ENCODE results near the gene PANK4.
"Not testable (repeated sequence)": the region's sequence is repeated elsewhere in the genome, so short reads cannot be mapped to it uniquely, and the experiment has no call there.

Gene PANK4

DNA sequence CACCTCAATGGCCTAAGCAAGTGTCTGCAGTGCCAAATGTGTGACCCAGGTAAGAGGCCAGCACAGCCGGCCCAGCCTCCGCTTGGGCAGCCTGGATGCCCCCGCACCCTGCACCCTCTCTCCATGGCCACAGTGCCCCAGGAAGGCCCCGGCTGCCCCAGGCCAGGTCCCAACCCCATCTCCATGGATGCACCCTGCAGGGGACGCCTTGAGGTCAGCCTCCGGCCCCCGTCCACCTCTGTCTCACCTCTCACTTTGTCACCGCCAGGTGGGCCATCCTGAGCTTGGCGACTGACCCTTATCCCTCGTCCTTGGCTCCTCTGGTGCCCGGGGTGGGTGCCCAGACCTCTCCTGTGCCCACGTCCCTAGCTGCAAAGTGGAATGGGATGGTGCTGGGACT, 32.0 kb upstream of the PANK4 start:
- no peak for DNase-seq

DNA sequence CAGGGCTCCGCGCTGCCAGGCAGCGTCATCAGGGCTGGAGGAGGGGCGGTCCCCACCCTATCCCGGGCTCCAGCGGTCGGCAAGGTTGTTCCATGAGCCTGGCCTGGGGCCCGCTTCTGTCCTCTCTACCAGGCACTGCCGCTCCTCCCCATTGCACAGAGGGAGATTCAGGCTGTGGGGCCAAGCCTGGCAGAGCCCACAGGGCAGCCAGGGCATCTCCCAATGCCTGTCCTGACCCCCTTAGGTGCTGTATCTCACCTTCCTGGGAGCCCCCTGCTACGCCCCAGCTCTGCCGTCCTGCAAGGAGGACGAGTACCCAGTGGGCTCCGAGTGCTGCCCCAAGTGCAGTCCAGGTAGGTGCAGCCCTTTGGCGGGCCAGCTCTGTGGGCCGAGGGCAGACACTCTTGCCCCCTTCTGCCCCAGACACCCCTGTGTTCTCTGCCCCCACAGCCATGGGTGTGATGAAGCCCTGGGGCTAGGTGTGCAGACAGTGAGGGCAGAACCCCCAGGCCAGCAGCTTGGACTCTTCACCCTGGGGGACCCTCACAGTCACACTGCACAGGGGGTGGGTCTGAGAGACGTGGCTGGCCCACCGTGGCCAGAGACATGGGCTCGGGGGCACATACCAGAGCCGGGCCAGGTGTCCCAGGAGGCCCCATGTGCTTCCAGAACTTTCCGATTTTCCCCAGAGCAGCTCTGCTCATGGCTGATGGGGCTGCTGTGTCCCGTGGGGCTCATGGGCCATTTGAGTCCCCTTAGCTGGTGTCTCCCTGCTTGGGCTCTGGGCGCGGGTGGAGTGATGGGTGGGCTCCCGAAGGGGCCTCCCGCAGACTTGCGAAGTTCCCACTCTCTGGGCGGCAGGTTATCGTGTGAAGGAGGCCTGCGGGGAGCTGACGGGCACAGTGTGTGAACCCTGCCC, 31.3 kb upstream of the PANK4 start:
- DNase-seq, result no peak

GRCh38 chr1:2556678-2557481, 30.5 kb upstream of the PANK4 start:
- peak; percentile 34 for DNase-seq

DNA sequence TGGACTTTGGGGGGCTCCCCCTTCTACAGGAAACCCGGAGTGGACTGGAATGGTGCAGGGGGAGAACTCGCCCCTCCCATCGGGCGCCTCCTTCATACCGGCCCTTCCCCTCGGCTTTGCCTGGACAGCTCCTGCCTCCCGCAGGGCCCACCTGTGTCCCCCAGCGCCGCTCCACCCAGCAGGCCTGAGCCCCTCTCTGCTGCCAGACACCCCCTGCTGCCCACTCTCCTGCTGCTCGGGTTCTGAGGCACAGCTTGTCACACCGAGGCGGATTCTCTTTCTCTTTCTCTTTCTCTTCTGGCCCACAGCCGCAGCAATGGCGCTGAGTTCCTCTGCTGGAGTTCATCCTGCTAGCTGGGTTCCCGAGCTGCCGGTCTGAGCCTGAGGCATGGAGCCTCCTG, 29.9 kb upstream of the PANK4 start, which contains the start of gene TNFRSF14:
Gene TNFRSF14 (plus strand): TSS at position 95 of the 401 bp plus-strand sequence. CDS start 294 bp downstream, at position 389.
- peak; percentile 78 for DNase-seq

DNA sequence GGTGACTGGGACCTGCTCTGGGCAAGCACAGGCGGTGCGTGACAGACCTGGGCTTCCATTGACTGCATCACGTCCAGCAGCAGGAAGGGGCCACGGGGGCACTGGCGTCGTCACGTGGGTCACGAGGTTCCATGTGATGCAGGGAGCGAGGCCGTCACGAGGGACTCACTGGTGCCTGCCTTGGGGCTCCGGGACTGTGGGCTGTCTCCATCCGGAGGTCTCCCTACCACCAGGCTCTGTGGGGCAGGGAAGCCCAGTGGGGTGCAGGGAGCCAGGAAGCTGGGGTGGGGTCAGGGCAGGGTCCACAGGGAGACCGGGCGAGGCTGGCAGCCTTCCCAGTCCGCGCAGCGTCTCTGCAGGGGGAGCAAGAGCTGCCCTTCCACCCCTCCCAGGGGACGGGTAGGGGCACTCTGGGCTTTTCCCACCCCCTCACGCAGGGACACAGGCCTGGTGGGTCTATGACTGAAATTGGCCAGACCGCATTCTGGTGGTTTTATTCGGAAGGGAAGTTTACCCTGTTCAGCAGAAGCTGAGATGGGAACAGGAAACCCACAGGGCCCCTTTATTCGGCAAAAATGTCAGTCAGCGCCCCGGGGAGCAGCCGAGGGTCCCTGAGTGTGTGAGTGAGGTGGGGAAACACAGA, 29.4 kb upstream of the PANK4 start:
- DNase-seq, result peak; percentile 75

DNA sequence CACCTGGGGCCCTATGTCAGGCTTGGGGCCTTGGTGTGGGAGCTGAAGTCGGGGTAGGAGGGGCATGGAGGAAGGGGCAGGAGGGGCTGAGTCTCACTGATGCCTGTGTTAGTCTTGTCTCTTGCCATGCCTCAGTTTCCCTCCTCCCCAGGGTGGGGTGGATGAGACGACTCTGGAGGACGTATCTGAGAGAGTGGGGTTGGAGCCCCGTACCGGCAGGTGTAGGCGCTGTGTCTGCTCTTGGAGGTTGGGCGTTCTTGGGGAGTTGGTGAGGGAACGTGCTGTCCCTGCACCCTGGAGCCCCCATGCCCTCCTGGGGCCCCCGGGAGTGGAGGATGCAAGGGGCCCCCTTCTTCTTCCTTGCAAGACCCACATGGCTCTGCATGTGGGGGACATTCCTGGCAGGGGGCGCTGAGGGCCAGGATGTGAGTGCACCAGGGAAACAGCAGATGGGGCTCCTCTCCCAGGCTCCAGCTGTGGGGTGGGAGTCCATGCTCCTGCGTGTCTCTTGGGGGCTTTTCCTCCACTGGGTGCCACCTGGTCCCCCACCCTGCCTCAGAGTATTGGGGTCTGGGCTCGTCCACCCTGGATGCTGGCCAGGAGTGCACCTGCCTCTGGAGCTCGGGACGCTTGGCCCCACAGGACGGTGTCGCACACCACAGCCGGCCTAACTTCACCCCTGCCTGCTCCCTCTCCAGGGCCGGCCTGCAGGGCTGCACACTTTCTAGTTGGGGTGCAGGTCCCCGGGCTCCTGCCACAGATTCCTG, 28.4 kb upstream of the PANK4 start:
- peak; percentile 45 for DNase-seq

DNA sequence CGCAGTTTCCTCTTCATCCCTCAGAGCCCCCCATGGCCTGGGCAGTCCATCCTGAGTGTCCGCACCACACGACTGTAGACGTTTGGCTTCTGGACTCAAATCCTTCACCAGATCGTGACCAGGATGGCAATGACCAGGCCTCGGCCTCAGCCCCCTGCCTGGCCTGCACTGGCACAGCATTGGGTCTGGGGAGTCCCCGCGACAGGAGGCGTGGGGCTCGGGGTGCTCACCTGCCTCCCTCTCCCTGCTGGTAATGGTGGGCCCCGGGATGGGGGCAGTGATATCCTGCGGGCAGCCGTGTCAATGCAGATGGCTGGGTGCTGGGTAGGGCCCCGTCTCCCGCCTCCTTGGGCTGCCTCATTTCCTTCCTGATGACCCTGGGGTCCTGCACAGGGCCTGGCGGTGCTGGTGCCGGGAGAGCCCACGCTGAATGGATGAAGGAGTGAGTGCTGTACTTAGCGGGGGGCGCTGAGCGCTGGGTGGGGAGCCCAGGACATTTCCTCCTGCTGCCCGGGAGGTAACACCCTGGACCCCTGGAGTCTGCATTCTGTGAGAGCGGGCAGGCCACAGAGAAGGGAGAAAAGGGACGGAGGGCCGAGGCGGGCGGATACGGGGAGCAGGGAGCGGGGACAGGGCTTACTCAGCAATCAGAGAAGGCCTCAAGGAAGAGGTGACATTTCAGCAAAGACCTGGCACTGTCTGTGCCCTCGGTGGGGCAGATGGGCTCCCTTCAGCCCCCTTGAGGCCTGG, 27.6 kb upstream of the PANK4 start:
- no peak for DNase-seq

DNA sequence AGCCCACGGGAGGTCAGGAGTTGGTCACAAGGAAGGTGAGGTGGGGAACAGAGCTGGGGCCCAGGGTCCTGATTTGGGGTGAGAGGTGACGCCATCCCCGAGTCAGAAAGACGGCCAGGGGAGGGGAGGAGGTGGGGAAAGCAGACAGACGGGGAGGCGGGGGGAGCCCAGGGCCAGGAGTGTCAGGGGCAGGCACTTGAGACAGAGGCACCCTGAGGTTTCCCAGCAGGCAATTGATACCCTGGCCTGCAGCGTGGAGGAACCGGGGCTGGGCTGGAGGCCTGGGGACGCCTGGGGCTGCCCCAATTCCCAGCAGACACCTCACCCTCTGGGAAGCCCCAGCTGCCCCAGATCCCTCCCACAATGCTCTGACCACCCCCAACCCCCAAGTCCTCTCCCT, 26.7 kb upstream of the PANK4 start:
- DNase-seq, result not testable (repeated sequence)

GRCh38 chr1:2552189-2552588, 25.8 kb upstream of the PANK4 start:
- DNase-seq, result no peak

DNA sequence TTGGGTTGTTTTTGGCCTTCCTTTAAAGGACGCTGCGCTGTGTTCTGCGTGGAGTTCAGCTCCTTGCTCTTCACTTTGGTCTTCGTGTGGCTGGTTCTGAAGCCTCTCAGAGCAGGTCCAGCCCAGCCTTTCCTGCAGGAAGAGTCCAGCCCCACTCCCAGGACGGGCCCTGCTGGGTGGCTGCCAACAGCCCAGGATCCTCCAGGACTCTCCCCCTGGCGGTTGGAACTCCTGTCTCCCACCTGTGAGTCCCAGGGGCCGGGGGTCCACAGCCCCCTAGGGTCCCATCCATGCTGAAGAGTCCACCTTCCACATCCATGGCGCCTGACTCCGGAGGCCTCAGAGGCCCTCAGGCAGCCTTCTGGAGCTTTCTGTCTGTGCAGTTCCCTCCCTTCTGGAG, 25.1 kb upstream of the PANK4 start:
- DNase-seq, result not testable (repeated sequence)

- not testable (repeated sequence) for DNase-seq
These were observed 24.0 kb upstream of the PANK4 start for GRCh38 chr1:2550309-2550861.

DNA sequence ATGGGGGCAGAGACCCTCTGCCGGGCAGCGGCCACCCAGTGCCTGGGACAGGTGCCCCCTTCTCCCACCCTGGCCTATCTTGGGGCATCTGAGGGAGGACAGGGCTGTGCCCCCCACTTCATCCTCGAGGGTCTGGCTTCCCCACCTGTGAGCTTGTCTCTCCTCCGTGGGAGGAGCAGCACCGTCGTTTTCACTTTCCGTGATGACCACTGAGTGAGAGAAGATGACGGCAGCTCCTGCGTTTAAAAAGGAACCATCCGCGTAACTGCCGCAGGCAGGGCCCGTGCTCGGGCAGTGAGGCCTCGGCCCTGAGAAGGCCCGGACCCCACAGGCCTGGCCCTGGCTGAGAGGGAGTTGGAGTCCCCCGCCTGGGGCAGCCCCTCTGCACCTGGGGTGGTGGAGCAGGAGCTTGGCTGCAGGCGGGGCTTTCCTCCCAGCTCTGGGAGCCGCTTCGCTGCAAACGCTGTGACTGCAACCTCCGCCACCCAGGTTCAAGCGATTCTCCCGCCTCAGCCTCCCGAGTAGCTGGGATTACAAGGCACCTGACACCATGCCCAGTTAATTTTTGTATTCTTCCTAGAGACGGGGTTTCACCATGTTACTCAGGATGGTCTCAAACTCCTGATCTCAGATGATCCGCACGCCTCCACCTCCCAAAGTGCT, 23.1 kb upstream of the PANK4 start:
- not testable (repeated sequence) for DNase-seq

GRCh38 chr1:2548068-2548589, 21.7 kb upstream of the PANK4 start:
- DNase-seq, result peak; percentile 85

GRCh38 chr1:2547210-2548067, 21.0 kb upstream of the PANK4 start:
- DNase-seq, result peak; percentile 53

DNA sequence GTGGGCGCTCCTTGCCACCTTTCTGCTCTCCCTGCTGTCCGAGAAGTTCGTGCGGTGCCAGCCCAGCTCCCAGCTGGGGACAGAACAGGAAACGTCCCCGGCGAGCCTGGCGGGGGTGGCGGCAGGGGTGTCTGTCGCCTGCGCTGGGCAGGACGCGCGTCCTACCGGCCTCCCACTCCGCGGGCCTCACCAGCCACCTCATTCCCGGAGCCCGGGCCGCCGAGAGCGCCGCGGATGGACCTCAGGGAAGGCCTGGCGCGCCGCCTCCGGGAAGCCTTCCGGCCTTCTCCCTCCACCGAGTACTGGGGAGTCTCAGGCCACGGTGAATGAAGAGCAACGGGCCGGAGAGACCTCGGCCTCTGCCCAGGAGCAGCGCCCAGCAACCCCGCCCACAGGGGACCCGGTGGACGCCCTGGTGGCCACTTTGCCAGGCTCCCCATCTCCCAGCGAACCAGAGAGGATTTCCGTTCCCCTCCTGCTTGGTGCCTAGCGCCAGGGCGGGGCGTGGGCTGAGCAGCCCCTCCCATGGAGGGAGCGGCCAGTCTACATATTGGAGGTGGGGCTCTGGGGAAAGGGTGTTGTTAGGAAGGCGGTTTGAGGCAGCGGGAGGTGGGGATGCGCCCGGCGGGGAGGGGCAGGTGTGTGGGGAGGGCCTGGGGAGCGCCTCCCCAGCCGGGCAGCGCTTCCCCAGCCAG, 20.3 kb upstream of the PANK4 start:
- peak; percentile 79 for DNase-seq

- peak; percentile 86 for DNase-seq
These were observed 19.5 kb upstream of the PANK4 start for GRCh38 chr1:2545754-2546514.

GRCh38 chr1:2544875-2545640, 18.7 kb upstream of the PANK4 start:
- DNase-seq, result no peak
